ENCODE results near the gene SLC28A1.

SLC28A1 gene

DNA sequence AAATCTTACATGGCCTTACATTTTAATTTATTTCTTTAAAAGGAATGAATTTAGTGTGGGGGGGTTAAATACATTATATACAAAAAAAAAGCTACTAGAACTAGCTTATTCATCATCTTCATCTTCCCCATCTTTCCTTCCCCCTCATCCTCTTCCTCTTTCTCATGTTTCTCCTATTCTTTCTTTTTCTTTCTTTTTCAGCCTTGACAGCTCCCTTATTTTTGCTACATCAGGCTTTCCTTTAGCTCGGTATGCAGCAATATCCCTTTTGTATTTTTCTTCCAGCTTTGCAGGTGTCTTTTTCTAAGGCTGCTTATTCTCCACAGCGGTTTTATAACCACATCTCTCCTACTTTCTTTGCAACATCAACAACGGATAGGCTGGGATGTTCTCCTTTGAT is 55.9 kb downstream of the SLC28A1 start:
- DNase-seq (ENCODE audit: low spot score) = no peak

DNA sequence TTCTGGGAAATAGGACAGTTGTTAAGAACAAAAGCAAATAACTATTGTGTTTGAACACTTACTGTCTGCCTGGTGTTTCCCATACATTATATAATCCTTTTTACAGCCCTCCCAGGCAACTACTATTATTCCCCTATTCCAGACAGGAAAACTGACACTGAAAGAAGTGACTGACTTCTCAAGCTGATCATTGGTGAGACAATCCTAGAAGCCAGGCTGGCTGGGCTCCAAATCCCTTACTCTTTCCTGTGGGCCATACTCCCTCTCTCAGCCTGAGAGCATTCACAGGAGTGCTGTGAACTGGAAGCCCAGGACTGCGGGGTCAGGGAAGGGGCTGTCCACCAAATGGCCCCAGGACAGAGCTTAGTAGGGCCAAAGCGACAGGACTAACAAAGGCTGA is 58.0 kb downstream of the SLC28A1 start:
- no peak for DNase-seq (ENCODE audit: low spot score)

DNA sequence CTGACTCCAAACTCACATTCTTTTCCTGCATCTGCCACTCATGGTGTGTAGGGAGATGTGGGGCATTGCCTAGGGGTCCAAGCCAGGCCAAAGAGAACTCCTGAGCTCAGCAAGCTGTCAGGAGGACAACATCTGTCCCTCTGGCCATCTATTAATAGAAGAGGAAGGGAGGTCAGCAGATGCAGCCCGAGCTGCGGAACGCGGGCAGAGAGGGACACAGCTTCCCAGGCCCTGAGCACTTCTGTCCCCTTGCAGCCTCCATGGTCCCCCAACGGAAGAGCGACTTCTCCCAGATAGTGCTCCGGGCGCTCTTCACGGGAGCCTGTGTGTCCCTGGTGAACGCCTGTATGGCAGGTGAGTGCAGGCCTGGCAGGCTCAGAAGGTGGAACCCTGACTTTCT is 59.8 kb downstream of the SLC28A1 start:
- DNase-seq (ENCODE audit: low spot score) = no peak

DNA sequence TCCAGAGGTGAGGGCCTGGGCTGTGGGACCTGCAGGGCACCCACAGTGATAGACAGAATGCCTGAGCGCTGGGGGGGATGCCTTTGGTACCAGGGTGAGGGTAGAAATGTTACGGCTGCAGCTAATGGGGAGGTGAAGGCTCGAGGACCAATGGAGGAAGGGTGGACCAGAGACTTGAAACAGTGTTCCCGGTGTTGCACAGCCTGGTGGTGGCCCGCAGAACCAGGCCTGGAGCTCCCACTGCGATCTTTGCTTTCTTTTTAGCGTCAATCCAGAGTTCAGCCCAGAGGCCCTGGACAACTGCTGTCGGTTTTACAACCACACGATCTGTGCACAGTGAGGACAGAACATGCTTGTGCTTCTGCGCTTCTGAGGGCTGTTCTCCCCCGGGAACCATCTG is 60.4 kb downstream of the SLC28A1 start:
- DNase-seq (ENCODE audit: low spot score) = no peak

DNA sequence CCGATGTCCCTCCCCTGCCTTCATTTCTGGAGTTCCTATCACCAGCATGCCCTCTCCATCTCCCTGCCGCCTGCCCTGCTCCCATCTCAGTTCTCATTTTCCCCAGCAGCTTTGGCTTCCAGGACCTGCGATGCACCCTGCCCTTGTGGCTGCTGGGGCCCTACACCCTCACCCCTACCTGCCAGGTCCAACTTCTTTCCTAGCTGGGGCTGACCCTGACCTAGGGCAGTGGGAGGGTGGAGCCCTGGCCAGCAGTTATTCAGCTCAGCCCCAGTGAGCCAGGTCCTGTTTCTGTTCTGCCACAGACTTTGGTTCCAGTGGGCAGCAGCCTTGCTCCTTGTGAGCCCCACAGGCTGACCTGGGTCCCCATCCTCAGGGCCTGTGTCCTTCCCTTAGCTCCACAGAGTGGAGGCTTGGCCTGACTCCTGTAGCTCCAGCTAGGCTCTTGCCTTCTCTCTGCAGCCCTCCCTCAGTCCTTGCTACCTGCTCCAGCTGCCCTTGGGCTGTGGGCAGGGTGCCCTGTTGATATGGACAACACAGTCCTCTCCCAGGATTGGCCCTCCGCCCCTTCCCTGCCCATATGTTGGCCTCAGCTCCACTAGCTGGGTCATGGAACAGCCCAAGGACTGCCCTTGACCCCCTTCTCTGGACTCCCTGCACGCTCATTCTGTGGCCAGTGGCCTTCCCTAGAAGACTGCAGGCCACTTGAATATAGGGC is 62.5 kb downstream of the SLC28A1 start:
- no peak for DNase-seq (ENCODE audit: low spot score)

DNA sequence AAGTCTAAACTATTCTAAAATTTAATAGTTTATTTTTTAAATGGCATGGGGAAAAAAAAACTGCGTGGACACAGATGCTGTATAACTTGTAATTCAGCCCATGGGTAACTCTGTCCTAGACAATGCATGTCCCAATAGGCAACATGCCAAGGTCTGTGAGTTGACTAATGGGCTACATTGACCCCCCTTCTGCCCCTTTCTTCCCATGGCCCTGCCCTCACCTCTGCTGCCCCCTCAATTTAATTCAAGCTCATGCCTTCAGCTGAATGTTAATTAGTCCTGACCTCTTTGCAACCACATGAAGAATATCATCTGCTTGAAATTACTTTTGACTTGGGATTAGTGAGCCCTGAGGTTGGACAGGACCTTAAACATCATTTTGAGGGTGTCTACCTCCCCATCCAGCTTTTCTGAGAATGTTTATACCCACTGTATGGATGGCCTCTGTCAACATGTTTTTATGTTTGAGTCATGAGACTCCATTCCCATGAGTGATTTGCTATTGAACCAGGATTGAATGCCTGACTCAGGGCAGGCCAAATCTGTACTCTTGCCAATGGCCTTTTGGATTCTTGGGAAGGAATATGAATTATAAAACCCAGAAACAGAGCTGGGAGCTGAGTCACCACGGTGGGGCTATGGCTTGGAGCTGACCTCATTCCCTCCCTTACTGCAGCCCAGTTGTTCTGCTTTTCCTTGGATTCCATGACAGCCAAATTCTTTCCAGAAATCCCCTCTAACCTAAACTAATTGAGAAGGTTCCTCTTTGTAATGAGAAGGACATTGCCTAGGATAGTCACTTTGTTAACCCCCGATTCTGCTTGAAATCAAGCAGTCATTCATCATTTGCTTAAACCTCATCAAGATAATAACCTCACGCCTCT is 63.7 kb downstream of the SLC28A1 start:
- no peak for DNase-seq (ENCODE audit: low spot score)

DNA sequence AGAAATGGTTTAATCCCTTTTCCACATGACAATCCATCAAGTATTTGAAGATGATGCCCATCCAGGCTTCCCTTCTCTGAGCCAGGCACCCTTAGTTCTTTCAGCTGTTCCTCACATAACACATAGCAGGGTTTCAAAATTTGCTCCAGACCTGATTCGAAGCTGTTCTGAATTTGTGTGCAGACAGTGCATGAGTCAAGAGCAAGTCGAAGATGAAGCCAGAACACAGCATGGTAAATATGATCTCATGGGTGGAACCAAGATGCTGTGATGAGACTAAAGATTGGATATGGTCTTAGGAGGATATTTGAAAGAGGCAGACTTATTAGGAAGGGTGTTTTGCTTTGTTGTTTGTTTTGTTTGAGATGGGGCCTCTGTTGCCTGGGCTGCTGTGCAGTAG is 64.6 kb downstream of the SLC28A1 start:
- no peak for DNase-seq (ENCODE audit: low spot score)

DNA sequence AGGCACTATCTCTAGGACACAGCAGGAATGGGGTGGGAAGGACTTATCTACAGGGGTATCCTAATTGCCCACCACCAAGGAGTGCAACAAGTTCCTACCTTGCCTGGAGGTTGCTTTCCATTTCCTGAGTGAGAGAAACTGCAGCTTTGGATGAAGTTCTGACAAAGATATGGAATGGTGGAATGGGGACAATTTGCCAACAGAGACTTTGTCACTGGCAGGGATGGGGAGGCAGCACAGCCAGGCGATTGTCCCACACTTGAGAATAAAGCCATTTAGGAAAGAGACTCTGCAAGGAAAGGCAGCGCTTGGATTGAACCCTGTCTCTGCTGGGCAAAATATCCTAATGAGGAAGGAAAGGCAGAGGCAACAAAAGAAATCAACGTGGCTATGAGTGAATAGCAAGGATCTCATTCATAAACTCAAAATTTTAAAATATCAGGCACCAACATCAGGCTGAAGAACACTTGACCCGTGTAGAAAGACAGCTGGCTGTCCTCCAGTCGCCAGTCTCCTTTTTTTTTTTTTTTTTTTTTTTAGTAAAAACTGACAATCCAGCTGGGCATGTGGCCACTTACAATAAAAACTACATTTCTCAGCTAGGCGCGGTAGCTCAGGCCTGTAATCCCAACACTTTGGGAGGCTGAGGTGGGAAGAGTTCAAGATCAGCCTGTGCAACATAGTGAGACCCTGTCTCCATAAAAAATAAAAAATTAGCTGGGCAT is 65.5 kb downstream of the SLC28A1 start:
- peak; percentile 87 for DNase-seq (ENCODE audit: low spot score)

DNA sequence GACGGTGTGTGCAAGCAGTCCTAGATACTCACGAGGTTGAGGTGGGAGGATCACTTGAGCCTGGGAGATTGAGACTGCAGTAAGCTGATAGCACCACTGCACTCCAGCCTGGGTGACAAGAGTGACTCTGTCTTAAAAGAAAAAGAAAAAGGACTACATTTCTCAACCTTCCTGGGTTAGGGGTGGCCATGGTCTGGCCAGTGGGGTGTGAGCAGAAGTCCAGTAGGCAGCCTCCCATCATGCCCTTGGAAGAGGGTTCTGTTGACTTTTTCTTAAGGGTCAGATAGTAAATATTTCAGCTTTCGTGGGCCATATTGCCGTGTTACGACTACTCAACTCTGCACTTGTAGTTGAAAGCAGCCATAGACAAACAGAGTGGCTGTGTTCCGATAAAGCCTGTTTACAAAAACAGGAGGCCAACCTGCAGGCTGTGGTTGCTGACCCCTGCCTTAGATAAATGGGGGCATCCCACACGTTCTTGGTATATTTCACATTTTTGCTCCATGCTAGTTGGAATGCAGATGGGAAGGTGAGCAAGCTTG is 66.2 kb downstream of the SLC28A1 start:
- DNase-seq (ENCODE audit: low spot score) = no peak

DNA sequence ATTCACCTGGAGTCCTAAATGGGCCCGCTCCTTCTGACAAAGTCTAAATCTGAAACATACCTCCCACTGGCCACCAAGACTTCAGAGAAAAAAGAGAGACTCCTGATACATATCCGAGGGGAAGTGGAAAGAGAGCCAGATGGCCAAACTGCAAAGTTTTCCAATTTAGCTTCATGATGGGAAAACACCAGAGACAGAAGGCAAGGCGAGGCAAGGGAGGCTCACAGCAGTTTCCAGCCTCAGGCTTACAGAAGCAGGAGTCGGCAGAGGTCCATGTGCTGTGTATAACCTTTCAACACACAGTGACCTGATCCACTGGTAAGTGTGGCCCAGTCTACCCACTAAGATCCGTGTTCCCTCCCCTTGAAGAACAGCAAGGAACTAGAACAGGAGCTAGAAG is 67.3 kb downstream of the SLC28A1 start:
- no peak for DNase-seq (ENCODE audit: low spot score)

DNA sequence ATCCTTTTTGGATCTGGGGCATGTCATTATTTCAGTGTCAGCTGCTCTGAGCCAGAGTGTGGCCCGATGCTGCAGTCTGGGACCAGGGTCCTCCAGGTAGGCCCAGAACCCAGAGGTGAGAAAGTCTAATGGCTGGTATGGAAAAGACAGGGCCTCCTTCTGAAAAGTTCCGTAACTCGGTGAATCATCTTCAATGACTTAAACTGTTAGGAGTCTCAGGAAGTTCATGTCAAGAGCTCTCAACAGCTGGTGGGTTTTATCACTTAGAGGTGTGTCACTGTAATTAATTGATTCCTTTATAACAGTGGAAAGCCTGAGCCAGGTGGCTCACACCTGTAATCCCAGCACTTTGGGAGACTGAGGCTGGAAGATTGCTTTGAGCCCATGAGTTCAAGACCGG is 68.7 kb downstream of the SLC28A1 start:
- DNase-seq (ENCODE audit: low spot score) = no peak

DNA sequence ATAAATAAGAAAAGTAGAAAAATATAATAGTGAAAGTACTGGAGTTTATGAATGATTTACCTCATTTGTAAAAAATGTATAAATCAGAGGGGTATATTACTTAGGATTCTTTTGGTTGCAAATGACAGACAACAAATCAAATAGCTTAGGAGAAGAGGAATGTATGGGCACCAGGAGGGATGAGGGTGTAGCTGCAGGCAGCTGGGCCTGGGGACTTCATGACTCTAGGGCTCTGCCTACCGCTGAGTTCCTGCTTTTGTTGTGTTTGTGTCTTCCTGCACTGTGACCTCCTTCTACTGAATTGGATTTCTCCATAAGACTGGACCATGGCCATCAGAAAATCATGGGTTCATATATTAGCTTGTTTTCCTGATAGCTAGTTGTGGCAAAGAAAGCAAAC is 69.3 kb downstream of the SLC28A1 start:
- no peak for DNase-seq (ENCODE audit: low spot score)

DNA sequence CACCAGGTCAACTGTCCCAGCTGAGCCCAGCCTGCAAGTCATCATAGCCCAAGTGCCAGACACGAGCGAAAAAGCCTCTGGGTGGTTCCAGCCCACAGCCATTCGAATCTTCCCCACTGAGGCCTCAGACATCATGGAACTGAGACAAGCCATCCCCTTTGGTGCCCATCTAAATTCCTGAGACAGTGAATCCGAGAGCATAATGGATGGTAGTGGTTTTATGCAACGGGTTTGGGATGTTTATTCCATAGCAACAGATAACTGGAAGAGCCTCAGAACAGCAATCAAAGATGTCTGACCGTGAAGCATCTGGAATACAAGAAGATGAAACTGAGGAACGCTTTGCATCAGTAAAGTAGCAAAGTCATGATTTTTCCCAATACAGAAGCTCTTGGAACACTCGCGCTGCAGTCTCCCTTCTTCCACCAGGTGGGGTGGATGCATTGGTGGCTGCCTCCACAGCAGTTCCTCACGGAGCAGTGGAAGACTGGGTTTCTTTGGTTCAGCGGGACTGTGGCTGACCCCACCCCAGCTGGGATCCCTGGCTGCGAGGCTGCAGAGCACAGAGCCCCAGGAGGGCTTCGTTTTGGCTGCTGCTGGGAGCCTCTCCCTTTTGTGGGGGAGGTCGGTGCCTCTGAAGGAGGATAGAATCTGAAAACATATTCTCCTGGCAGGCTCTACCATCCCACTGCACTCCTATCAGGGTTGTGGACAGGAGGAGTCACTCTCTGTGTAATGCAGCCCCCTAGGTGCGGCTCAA is 70.8 kb downstream of the SLC28A1 start:
- DNase-seq (ENCODE audit: low spot score) = peak; percentile 87

DNA sequence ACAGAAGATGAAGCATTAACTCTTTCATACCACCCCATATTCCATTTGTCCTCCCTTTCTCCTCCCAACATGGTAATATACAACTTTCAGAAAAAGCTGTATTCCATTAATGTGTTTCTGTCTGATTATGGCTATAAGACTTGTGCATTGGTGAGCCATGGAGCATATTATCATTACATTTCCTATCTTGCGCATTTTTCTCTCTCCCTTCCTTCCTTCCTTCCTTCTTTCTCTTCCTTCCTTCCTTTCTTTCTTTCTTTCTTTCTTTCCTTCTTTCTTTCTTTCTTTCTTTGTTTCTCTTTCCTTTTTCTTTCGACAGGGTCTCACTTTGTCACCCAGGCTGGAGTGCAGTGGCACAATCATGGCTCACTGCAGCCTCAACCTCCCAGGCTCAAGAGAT is 71.7 kb downstream of the SLC28A1 start:
- no peak for DNase-seq (ENCODE audit: low spot score)

DNA sequence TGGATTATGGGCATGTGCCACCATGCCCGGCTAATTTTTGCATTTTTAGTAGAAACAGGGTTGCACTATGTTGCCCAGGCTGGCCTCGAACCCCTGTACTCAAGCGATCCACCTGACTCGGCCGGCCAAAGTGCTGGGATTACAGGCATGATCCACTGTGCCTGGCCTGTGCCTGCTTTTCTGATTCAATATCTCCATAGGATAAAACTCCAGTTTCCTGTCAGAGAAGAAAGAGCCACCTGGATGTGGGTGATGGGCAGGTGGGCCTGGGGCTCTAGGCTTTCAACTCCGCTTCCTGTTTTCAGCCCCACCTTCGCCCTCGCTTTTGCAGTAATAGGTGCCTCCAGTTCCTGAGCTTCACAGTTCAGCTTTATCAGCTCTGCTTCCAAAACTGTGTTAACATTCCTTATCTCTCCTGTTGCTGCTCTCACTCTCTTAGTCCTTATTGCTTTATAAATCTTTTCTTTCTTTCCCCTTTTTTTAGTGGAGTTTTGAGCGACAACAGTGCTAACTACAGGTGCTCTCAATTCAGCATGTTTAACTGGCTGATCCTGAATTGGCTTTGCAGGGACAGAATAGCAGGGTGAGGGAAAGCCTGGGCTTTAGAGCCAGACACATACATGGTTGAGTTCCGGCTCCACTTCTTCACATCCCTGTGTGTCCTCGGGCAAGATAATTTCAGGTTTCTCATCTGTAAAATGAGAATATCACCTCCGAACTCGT is 76.1 kb downstream of the SLC28A1 start:
- DNase-seq (ENCODE audit: low spot score) = no peak

DNA sequence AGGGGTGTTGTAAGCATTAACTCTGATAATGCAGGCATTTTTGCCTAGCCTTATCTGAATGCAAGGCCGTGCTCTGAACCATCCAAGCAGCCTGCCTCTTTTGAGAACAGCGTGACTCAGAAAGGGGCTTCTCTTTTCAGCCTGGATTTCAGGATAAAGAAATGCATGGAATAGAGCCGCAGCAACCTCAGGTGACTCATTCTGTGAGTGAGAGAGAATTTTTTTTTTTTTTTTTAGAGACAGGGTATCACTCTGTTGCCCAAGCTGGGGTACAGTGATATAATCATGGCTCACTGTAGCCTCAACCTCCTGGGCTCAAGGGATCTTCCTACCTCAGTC is 76.6 kb downstream of the SLC28A1 start:
- no peak for DNase-seq (ENCODE audit: low spot score)

DNA sequence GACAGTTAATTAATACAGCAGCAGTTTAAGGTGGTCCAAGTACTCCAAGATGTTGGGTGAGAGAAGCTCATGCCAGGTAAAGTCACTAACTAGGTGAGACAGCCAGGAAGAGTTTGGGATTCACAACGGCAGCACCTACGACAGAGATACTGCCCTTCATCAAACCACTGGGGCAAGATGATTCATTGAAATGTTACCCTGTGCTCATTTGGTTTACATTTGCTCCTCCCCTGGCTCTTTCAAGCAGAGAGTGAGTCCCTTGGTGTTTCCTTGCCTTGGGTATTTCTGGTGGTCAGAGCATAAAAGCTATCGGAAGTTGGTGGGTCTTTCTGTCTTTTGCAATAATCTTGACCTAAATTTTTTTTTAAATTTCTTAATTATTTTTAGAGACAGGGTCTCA is 77.2 kb downstream of the SLC28A1 start:
- no peak for DNase-seq (ENCODE audit: low spot score)

DNA sequence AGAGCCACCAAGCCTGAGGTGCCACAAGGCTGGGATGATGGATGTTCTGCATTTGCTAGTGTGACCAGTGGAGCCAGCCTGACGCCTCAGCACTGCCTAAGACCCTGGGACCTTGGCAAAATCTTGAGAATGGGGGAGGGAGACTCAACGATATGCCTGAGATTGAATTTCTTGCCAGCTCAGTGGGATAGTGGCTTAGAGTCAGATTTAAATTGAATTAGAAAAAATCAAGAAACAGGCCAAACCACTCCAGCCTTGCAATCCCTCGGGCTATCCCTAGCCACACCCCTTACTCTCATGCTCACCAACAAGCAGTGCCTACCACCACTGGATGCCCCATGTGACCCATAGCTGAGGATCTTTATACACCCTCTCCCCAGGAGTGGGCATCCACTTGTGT is 78.5 kb downstream of the SLC28A1 start:
- DNase-seq (ENCODE audit: low spot score) = no peak

DNA sequence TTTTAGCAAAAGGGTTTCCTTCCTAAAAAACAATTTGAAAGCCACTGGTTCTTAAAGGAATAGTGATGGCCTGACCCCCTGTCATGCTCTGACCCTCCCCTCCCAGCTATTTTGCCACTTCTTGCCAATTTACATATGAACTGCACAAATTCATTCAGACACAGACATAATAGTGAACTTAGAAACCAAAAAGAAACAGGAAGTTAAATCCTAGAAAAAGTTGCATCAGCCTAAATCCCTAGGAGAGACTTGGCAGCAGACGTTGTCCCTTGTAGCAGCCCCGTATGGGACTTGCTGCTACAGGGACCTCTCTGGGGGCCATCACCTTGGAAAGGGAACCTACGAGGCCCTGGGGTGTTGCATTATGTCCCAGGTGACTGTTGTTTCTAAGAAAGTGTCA is 82.9 kb downstream of the SLC28A1 start:
- DNase-seq (ENCODE audit: low spot score) = no peak

DNA sequence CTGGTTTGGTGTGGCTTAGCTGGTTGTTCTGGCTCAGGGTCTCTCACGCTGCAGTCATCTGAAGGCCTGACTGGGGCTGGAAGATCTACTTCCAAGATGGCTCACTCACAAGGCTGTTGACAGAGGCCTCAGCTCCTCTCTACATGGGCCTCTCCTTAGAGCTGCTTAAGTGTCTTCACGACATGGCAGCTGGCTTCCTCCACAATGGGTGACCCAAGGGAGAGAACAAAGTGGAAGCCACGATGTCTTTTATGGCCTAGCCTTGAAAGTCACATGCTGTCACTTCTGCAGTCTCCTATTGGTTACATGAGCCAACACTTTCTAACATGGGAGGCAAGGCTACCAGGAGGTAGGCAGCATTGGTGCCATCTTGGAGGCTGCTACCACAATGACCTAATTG is 83.8 kb downstream of the SLC28A1 start:
- DNase-seq (ENCODE audit: low spot score) = no peak

DNA sequence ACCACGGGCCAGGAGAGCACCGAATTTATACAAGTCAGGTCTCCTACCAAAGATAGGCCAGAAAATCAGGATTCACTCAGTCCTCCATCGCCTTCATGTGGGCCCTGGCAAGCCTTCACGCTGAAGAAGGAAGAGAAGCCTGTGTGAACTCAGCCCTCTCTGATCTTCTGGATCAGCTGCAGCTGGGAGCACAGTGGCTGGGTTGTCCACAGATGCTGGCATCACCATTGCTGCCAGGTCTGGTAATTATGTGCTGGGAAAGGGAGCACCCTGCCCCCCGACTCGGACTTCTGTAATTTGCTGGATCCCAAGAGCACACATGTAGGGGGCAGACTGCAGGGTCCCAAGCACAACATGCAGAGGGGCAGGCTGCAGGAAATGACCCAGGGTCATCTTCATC is 84.8 kb downstream of the SLC28A1 start:
- DNase-seq (ENCODE audit: low spot score) = peak; percentile 83
